Upper lobe of right lung (tissue), 1 donor: ENCODE results near the gene MMP19. TPM values are rescaled to one million over a fixed set of nuclear protein-coding genes. Genes with fewer than 3 reads are reported as not detected.

Experiments used
- ATAC-seq: fragments of 200-7000 bp; cut with Tn5 transposase; one replicate; pipeline ENCODE4 v1.9.1; 2020; ENCODE audit warnings: mild to moderate bottlenecking, moderate library complexity
- DNase-seq: peaks from one replicate; pipeline ENCODE4 v3.0.0-alpha.2; 2020
- H3K27ac ChIP-seq: fragments of 200-600 bp; one replicate; pipeline ENCODE4 v1.8.0; 2022
- H3K27me3 ChIP-seq: fragments of 200-600 bp; one replicate; pipeline ENCODE4 v1.8.0; 2022; ENCODE audit warnings: mild to moderate bottlenecking
- H3K36me3 ChIP-seq: fragments of 200-600 bp; one replicate; pipeline ENCODE4 v1.8.0; 2022
- H3K4me1 ChIP-seq: fragments of 200-600 bp; one replicate; pipeline ENCODE4 v1.8.0; 2022
- H3K4me3 ChIP-seq: fragments of 200-600 bp; one replicate; pipeline ENCODE4 v1.8.0; 2022; ENCODE audit warnings: mild to moderate bottlenecking
- H3K9me3 ChIP-seq: fragments of 200-600 bp; one replicate; pipeline ENCODE4 v1.8.0; 2022
- CTCF ChIP-seq: fragments of 200-600 bp; IDR thresholded peaks from one replicate; pipeline ENCODE4 v1.8.0; 2022; ENCODE audit warnings: antibody characterized with exemption
- intact Hi-C: fragments of 100-400 bp; cut with DNase I; formaldehyde crosslinking; loops from one replicate; pipeline ENCODE4 v1.11.0; 2022
- total RNA-seq: library from RNA; stranded (reverse); fragmentation: NEBNext Ultra II Directional; extraction: Animal tissue kit (Norgen Biotek cat#: 25700); gene quantifications from one replicate; pipeline ENCODE4 v1.2.1, GENCODE V29; 2021
- donor health status: DM: no; HTN: yes; CAD: no; lungs with severe emphysema.

Gene MMP19
- total RNA-seq, 1 donor from 2014 or later = 30.2 TPM

- Histone ChIP-seq H3K27me3 (no peaks in the 10 kb centered on the region), H3K4me3 (no peak overlapping the region), H3K9me3 (no peaks in the 10 kb centered on the region), H3K36me3 (peaks cover 92% of the 10 kb centered on the region), H3K27ac (no peak overlapping the region), H3K4me1 (no peaks in the 10 kb centered on the region)
- intact Hi-C loops = no loop called here
- no peak for TF ChIP-seq CTCF
- ATAC-seq (no peak), DNase-seq (no peak)
These were observed 53.6 kb downstream of the MMP19 start for GRCh38 chr12:55789171-55789570.

- no peak for TF ChIP-seq CTCF
- H3K27ac ChIP-seq = no peak overlapping the region
- H3K36me3 ChIP-seq = peaks cover 92% of the 10 kb centered on the region
- no peaks in the 10 kb centered on the region for H3K4me1 ChIP-seq
- H3K27me3 ChIP-seq = no peaks in the 10 kb centered on the region
- no peak overlapping the region for H3K4me3 ChIP-seq
- no peaks in the 10 kb centered on the region for H3K9me3 ChIP-seq
- ATAC-seq (no peak), DNase-seq (no peak)
- intact Hi-C loops = no loop called here
These were observed 54.2 kb downstream of the MMP19 start for GRCh38 chr12:55788546-55788945.

Other genes starting within 250 kb of the MMP19 start
- not detected for gene OR10P1, start 206.0 kb downstream of the MMP19 start, total RNA-seq
- 14.7 TPM for gene ITGA7, start 135.0 kb downstream of the MMP19 start, total RNA-seq
- 129 TPM for gene BLOC1S1, start 126.9 kb downstream of the MMP19 start, total RNA-seq
- 6.0 TPM for gene RDH5, start 122.5 kb downstream of the MMP19 start, total RNA-seq
- gene CD63, start 113.9 kb downstream of the MMP19 start, total RNA-seq = 1,158 TPM
- gene GDF11, start 99.8 kb downstream of the MMP19 start, total RNA-seq = 5.8 TPM
- 43.6 TPM for gene SARNP, start 25.2 kb downstream of the MMP19 start, total RNA-seq
- gene ORMDL2, start 24.9 kb downstream of the MMP19 start, total RNA-seq = 49.2 TPM
- 42.7 TPM for gene DNAJC14, start 13.3 kb downstream of the MMP19 start, total RNA-seq
- 29.1 TPM for gene PYM1, start 85.0 kb upstream of the MMP19 start, total RNA-seq
- gene DGKA, start 88.2 kb upstream of the MMP19 start, total RNA-seq = 29.0 TPM
- gene PMEL, start 123.1 kb upstream of the MMP19 start, total RNA-seq = 4.9 TPM
- gene CDK2, start 123.9 kb upstream of the MMP19 start, total RNA-seq = 28.0 TPM
- 150 TPM for gene RAB5B, start 131.1 kb upstream of the MMP19 start, total RNA-seq
- 20.3 TPM for gene SUOX, start 154.3 kb upstream of the MMP19 start, total RNA-seq
- 10.5 TPM for gene IKZF4, start 178.1 kb upstream of the MMP19 start, total RNA-seq
- gene RPS26, start 199.0 kb upstream of the MMP19 start, total RNA-seq = 55.4 TPM
- gene ERBB3, start 237.2 kb upstream of the MMP19 start, total RNA-seq = 60.7 TPM